HG02973 (cell line): ENCODE results near the gene UBE3B.

Experiments used
- ATAC-seq: cut with Tn5 transposase; IDR thresholded peaks from one replicate; pipeline ENCODE4 v1.9.1; 2021; ENCODE audit warnings: moderate library complexity; ENCODE audit not compliant: unreplicated experiment

Gene UBE3B

DNA sequence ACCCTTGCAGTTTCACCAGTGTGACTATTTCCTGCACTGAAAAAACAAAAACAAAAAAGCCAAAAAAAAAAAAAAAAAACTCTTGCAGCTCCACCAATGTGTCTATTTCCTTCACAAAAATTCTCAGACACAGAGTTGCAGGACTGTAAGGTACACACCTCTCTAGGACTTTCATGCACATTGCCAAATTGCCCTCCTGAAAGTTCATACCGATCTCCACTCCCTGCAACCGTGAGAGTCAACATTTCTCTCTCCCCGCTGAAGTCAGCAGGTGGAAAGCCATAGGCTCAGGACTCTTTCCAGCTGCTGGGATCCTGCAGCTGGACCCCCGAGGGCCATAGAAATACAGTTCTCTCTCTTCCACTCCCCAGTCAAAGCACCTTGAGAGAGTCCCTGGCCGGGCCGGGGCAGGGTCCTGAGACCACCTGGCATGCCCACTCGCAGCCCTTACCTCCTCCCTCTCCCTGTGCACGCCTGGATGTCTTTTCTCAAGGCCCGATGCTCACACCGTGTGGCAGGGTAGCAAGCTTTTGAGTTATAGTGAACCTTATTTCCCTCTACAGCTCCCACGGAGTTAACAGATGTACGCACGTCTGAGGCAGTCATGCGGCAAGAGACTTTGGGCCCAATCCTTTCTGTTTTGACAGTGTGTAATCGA lies 72.3 kb downstream of the UBE3B start:
- ATAC-seq: no peak

DNA sequence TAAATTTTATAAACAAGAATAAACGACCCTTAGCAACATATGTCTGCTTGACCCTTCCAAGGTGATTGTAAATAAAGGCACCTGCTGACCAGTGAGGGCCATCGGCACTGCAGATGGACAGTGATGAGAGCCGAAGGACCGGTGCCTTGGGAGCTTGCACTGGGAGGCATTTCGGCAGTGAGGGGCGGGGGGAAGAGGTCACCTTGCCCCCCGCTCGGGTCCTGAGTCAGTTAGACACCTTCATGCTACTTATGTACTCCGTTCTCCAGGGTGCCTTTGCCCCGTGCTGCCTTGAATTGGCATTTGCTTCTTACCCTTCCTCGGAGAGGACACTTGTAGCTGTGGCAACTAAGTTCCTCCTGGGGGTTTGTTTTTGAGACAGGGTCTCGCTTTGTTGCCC lies 72.8 kb downstream of the UBE3B start:
- no peak for ATAC-seq

DNA sequence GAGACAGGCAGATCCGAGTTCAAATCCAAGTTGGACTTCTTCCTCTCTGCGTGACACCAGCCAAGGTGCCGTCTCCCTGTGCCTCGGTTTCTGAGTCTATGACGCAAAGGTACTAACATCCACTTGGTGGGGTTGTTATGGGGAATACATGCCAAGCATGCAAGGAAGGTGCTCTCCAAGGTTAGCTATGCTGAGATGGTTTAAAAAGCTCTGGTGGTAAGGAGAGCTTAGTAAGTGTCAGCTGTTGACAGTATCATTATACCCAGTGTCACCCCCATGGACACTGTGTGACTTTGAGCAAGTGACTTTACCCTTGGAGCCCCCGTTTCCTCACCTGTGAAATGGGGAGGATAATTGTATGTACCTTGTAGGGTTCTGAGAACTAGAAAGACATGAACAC lies 73.7 kb downstream of the UBE3B start:
- no peak for ATAC-seq

DNA sequence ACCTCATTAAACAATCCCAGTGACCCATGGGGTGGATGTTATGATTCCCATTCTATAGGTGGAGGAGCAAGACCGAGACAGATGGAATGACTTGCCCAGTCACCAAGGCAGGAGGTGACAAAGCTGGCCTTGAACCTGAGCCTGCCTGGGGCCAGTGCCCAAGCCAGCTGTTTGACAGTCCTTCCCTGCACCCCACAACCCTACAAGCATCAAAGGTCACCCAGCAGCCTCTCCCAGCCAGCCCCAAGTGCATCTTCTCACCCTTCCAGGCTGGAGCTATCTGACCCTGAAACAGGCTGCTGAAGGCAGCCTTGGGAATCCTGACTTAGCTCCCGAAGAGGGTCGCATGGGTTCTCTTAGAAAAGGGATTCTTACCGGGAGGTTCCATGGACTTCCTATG lies 75.5 kb downstream of the UBE3B start:
- no peak for ATAC-seq

DNA sequence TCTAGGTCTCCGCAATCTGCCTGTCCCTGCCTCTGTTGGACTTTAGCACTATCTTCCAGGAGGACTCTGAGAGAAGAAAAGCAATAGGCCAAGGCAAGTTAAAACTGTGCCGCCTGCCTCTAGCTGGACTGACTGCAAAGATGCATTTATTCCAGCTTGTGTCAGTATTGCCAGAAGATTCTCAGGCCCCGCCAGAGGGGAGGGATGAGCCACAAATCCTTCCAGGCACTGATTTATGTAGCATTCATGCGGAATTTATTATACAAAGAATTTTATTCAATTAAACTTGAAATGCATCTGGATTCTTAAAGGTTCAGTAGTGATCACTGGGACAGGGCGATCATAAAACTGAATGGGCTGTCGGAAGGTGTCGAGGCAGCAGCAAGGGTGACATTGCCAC lies 76.0 kb downstream of the UBE3B start:
- ATAC-seq: no peak

DNA sequence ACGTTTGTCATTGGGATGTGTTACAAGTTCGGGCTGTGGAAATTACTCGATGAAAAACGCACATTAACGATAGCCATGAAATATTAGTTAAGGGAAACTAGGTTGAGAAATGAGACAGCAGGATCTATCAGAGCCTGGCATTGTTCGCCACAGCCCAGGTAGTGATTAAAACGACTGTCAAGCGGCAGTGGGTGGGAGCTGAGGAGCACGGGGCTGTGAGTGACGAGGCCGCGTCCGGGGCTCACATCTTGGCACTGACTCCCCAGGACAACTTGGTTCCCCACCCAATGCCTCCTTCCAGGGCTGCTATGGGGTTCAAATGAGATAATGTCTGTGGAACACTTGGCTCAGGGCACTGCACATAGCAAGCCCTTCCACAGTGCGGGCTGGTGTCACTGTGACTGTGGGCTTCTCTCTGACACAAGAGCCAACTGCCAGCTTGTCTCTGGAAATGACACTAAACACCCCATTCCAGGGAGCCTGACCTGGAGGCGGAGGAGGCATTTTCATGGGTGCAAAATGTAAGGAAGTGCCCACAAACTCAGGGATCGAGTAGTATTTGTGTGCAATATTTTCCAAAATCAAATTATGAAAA lies 76.6 kb downstream of the UBE3B start:
- ATAC-seq: no peak

DNA sequence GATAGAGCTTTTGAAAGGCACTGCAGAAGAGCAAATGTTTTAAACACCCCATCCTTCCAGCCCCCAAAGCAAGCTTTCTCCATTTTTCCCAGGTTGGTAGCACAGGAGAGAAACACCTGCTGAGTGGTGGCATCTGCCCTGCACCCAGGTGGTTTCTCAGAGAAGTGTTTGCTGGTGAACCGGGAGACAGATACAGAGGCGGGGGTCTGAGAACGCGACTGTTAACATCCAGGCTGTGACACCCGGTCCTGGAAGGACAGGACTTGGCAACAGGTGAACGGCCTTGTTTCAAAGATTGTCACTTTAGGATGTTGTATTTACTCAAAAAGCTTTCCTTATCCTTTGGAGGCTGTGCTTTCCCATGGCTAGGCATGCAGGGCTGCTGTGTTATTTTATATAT lies 77.3 kb downstream of the UBE3B start:
- ATAC-seq: no peak

DNA sequence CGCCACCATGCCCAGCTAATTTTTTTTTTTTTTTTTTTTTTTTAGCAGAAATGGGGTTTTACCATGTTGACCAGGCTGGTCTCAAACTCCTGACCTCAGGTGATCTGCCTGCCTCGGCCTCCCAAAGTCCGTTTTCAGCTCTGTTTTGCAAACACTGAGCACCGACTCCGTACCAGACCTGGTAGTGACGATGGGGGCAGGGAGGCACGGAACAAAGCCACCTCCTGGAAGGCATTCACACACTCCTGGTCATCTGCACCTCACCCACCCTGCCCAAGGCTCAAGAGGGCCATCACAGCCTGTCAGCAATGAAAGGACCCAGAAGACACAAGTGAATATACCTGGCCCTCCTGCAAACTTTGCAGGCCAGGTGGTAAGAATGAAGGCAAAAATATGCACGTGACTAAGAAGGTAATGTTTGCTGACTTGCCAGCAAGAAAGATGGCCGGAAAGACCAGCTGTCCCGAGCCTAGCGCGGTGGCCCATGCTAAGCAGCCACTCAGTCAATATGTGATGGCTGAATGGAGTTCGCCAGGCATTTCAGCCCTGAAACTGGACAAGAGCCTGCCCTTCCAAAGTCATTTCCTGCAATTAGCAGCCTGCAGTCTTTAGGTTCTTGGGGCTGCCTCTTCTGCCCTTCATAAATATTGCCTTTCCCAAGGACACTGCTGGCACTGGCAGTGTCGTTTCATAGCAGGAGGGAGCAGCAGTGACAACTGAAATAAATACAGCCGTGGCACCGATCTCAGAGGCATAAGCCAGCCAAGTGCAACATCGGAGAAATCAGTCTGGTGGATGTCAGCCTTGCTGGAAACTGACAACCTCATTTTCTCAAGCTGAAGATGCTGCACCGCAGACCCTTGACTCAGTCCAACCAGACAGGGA lies 78.2 kb downstream of the UBE3B start:
- no peak for ATAC-seq

DNA sequence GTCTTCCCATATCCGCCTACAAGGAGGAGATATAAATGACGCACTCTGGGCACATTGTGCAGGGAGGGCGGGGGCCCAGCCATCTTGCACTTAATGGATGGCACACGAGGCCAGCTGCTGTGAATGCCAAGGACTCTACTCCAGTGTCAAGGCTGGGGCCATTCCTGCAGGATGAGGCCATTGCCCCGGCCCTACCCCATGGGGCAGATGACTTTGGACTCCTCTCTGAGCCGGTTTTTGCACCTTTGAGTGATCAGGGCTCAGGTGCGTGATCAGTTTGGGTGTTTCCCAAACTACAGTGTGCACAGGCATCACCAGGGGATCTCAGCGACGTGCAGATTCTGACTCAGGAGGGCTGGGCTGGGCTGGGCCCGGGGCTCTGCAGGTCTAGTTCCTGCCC lies 79.8 kb downstream of the UBE3B start:
- no peak for ATAC-seq

DNA sequence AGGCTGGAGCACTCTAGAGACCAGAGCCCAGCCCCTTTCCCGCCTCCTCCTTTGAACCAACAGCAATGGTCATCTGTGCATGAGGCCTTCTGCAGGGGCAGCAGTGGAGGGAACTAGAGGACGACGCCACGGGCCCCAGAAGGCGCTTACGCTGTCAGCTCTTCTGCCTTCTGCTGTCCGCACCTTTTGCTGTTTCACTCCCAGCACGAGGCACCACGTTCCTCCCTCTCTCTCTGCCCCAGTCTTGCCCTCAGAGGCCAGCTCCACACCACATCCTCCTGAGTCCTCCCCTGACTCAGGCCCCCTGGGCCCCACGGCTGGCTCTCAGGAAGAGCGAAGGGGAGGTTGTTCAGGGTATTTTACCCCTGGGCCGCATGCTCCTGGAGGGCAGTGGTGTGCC lies 80.4 kb downstream of the UBE3B start:
- ATAC-seq: no peak

DNA sequence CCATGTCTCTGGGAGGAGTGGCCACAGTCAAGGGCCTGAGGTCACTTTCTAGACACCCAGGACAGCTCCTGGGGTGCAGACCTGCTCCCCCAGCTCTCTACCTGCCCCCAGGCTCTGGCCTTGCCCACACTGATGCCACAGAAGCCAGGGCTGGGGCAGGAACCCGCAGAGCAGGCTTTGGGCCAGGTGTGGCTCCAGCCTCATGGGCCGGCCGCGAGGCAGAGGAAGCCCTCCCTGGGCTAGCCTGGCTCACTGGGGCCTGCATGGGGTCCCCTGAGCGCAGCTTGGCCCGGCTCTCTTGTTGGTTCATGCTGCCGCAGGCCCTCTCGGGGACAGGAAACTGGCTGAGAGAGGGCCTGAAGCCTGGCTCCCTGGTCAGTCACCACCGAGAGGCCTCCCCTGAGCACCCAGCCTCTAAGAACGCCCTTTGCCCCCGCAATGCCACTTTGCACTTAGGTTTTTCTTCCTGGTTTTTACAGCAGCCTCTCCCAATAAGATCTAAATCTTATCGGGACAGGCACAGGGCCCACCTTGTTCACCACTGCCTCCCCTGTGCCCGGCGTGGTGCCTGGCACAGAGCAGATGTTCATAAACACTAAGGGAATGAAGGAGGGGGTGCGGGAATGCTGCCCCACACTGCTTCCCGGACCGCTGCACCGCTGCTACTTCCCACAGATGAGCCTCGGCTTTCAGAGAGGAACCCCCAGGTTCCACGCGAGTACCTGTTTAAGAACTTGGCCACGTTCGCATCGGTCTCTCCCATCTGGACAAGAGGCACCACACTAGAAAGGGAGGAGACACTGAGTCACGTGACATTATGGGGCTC lies 81.2 kb downstream of the UBE3B start:
- ATAC-seq: no peak

DNA sequence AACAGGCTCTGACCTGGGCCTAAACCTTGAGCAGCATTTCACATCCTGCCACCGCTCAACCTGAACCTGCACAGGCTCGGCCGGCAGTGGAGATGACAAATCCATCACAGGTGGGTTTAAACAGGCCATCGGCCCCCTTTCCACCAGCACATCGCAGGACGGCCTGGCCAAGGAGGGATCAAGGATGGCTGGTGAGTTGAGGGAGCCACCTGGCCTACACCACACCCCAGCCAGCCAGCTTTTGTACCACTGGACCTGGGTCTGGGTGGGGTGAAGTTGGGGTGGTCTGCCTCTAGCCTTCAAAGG lies 81.7 kb downstream of the UBE3B start:
- no peak for ATAC-seq

DNA sequence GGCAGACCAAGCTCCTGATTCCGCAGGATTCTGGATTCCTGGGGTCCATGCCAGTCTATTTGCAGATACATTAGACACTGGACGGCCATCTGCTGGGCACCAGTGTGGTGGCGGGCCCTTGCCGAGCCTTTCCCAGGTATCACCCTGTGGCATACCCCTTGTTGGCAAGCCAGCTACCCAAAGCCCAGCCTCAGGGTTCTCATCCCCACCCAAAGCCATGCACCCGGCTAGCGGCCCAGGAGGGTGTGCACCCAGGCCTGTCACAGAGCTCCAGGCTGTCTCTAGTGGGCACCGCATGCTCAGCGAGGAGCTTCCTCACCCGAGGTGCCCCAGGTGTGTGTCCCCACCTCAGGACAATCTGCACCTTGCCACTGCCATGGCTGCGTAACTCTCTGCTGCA lies 82.2 kb downstream of the UBE3B start:
- ATAC-seq: no peak

DNA sequence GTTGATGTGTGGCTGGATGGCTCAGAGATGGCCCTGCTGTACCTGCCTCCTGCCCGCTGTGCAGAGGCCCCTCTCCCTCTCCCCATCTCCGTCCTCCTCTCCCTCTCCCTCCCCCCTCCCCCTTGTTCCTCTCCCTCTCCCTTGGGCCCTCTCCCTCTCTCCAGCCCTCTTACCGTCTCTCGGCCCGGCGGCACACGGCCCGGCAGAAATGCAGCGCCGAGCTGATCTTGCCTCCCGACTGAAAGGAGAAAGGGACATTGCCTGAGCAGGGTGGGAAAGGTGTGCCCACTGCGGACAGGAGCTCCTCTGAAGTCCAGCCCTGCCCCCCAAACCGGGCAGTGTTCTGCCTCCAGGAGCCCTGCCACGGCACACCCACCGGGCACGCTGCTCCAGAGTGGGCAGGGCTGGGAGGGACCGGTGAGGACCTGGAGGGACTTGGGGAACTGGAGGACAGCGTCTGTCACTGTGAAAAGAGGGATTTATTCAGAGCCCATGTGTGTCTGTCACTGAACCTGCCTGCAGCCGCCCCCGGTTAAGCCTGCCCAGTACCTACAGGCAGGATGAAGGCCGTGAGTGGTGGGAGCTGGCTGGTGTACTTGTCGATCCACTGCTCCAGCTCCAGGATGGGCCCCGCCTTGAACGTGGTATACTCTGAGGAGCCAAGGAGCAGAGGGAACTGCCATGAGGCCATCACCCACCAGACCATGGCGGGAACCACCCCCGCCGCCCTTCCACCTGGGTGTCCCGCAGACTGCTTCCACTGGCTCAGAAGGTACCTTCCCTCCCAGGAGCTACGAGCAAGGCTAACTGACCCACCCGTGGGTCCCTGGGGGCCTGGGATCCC lies 83.7 kb downstream of the UBE3B start:
- no peak for ATAC-seq

DNA sequence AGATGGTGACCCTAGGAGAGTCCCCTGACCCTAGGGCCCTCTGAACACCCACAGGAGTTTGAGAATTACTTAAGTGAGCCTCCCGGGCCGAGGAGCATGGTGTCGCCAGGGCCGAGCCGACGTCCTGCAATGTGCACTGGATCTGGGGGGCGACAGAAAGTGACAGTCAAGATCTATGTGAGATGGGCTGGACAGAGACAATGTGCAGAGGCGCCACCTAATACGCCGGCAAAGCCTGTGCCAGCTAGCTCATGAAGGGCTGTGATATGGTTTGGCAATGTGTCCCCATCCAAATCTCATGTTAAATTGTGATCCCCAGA lies 84.2 kb downstream of the UBE3B start:
- ATAC-seq: no peak

DNA sequence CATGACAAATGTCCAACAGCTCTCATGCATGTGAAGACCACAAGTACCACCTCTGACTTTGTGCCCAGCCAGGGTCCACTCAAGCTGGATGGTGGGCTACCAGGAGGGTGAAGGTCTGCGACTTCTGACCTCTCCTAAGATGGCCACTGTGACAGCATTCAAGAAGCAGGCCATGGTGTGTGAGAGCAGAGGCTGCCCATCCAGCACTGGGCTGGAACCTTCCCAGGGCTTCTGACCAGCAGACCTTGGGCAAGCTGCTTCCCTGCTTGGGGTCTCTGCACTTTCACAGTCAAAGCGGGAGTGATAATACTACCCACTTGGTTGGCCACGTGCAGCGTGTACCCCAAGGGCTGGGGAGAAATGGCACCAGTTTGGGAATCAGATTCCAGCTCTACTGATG lies 85.4 kb downstream of the UBE3B start:
- ATAC-seq: no peak

DNA sequence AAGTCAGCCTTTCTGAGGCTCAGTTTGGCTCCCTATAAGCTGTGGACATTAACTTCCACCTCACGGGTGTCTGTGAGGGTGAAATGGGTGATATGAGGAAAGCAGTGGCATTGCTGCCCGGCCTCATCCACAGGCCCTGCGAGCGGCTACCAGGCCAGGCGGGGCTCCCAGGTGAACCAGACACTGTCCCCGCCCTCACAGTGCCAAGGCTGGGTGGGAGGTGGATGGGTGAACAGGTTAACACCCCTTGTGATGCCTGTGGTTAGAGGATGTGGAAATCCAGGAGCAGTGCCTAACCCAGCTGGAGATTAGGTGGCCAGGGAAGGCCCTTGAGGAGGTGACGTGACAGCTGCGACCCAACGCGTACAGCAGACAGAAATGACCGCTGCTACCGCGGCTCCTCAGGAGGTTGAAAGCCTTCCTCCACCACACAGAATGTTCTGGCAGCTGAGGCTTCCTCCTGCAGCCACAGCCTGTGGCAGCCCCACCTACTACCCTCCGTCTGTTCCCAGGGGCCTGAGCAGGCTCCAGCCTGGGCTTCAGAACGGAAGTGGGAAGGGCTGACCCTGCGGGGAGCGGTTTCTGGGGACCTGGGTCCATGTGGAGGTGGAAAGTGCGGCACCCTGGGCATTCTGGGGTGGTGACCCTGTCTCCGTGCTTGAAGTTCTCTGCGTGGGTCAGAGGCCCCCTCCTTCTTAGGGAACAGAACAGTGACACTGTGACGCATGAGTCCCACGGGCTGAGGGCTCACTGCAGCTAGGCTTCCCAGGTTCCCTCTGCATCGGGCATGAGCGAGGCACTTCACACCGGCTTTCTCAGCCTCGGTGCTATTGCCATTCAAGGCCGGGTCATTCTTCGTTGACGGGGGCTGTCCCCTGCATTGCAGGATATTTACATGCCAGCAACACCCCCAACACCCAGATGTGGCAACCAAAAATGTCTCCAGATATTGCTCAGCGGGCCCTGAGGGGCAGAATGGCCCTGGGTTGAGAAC lies 86.2 kb downstream of the UBE3B start:
- no peak for ATAC-seq

DNA sequence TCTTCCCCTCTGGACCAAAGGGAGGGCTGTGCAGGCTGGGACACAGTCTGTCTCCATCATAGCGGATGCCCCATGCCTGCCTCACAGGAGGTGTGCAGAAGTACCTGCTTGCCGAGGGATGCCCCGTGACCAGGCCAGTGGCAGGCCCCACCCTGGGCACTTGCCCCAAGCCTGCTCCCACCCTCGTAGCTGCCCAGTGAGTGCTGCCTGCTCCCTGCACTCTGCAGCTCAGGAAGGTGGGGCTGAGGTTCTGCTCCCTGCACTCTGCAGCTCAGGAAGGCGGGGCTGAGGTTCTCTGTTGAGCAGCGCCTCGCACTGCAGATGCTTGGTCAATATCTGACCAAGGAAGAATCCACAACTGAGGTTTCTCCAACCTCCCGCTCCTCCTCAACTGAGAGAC lies 89.0 kb downstream of the UBE3B start:
- ATAC-seq: no peak

DNA sequence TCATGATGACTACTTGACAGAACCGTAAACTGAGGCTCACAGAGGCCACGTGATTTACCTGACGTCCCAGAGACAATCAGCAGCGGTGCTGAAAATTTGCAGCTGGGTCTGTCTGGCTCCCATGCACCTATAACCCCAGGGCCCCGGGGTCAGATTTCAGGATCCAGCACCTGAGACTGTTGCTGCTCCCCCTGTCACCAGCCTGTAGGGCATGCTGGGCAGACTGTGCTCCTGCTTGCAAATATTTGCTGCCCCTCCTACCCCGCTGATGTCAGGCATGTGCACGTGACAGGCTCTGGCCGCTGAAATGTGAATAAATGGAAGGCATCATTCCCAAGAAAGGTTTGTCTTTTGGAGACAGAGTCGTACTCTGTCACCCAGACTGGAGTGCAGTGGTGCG lies 89.9 kb downstream of the UBE3B start:
- no peak for ATAC-seq

DNA sequence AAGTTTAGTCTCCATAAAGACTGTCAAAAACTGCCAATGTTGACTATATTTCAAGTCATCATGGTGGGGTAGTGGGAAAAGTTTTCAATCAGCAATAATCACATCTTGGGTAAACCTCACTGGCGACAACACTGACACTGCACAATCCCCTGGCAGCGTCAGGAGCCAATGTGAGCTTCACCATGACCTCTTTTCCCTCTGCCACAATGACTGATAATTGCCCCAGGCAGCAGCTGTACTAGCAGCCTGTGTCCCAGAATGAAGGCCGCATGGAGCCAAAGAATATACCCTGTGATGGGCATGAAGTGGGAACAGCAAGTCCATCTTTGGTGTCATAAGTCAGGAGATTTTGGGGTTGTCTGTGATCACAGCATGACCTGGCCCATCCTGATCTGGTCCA lies 90.5 kb downstream of the UBE3B start:
- ATAC-seq: no peak
